Breast epithelium (tissue), 3 donors: ENCODE results near the gene BABAM1.

Source experiments
- POLR2A ChIP-seq: fragments of 450-650 bp; IDR thresholded peaks from one replicate; pipeline ENCODE4 v1.6.1; 2016; ENCODE audit warnings: antibody characterized with exemption, mild to moderate bottlenecking, moderate library complexity
- POLR2AphosphoS5 ChIP-seq, 3 donors: sonication (generic); formaldehyde crosslinking; IDR thresholded peaks; one replicate each; pipeline ENCODE4 v1.6.1; 2017; ENCODE audit warnings: antibody characterized with exemption in 3 of 3
- TF ChIP-seq, protein P1 (sequence below), 3 donors: fragments of 450-650 bp; IDR thresholded peaks; one replicate each; pipeline ENCODE4 v1.5.1; 2016 to 2017; ENCODE audit warnings: antibody characterized with exemption in 3 of 3, mild to moderate bottlenecking in 3 of 3, moderate library complexity in 3 of 3

GRCh38 chr19:17229890-17230289, 37.4 kb upstream of the BABAM1 start:
- TF ChIP-seq, protein P1, sequence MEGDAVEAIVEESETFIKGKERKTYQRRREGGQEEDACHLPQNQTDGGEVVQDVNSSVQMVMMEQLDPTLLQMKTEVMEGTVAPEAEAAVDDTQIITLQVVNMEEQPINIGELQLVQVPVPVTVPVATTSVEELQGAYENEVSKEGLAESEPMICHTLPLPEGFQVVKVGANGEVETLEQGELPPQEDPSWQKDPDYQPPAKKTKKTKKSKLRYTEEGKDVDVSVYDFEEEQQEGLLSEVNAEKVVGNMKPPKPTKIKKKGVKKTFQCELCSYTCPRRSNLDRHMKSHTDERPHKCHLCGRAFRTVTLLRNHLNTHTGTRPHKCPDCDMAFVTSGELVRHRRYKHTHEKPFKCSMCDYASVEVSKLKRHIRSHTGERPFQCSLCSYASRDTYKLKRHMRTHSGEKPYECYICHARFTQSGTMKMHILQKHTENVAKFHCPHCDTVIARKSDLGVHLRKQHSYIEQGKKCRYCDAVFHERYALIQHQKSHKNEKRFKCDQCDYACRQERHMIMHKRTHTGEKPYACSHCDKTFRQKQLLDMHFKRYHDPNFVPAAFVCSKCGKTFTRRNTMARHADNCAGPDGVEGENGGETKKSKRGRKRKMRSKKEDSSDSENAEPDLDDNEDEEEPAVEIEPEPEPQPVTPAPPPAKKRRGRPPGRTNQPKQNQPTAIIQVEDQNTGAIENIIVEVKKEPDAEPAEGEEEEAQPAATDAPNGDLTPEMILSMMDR (IDR thresholded peaks at IDR 0.05) = no peak
- TF ChIP-seq POLR2A = no peak
- TF ChIP-seq POLR2AphosphoS5 (IDR thresholded peaks at IDR 0.05) = no peak
